ENCODE data around the gene GPR45.

Gene GPR45

DNA sequence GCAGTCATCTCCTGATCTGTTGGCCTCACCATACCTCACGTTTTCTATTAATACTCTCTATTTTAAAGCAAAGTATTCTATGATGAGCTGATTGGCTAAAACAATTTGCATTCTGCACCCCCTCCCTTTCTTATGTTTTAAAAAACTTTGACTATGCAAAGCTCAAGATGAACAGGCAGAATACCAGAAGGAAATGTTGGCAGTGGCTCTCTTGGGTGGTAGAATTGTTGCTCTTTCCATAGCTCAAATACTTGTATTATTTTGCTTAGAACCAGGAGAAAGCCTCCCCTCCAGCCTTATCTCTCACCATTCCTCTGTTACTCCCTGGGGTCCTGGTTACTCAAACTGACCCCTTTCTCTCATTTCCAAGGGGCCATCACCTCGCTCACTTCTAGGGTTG, 14.4 kb downstream of the GPR45 start:
- DNase-seq, result no peak

DNA sequence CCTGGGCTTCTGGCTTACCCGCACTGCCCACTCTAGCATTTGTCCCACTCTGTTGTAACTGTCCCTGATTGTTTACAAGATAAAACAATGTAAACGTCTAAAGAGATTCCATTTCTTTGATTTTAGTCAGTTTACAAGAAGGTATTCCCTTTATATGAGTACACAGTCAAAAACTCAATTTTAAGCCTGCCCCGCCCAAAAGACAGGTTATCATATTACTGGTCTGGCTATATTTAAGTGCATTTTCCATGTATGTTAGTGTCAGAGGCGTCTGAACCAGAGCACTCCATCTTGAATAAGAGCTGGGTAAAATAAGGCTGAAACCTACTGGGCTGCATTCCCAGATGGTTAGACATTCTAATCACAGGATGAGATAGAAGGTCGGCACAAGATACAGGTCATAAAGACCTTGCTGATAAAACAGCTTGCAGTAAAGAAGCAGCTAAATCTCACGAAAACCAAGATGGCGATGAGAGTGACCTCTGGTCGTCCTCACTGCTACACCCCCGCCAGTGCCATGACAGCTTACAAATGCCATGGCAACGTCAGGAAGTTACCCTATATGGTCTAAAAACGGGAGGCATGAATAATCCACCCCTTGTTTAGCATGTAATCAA, 15.0 kb downstream of the GPR45 start:
- DNase-seq, result no peak

- no peak for DNase-seq
These were observed 16.4 kb downstream of the GPR45 start for GRCh38 chr2:105257981-105258380.

DNA sequence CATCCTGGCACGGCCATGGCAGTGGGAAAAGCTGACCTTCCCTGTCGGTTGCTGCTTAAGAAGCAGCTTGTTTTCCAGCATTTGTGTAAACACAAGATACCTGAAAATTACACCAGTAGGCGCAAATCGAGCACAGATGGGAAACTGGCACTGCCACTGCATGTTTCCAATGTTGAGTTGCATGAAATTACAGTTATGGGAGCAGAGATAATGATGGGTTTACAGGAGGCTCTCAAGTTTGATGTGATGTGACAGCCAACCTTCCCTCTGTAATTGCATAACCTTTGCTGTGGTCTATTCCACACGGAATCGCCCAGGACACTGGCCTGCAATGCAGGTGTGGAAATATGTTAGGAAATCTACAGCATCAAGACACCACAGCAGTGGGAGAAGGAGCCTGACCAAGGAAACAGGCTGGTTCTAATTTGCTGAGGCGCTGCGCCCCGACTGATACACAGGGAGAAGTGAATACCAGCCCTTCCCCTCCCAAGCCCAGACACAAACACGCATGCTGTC, 17.4 kb downstream of the GPR45 start:
- no peak for DNase-seq

GRCh38 chr2:105261061-105261460, 19.5 kb downstream of the GPR45 start:
- no peak for DNase-seq

- DNase-seq, result peak; percentile 87 to 95
These were observed 21.1 kb downstream of the GPR45 start for GRCh38 chr2:105262651-105263091.

- no peak for DNase-seq
These were observed 27.9 kb downstream of the GPR45 start for GRCh38 chr2:105269426-105269825.

GRCh38 chr2:105271393-105272045, 30.0 kb downstream of the GPR45 start:
- DNase-seq, result no peak

GRCh38 chr2:105272176-105272575, 30.6 kb downstream of the GPR45 start:
- DNase-seq, result no peak

GRCh38 chr2:105274046-105274445, 32.5 kb downstream of the GPR45 start:
- peak in 1 of 2 experiments; percentile 4 for DNase-seq

GRCh38 chr2:105278654-105279053, 37.1 kb downstream of the GPR45 start:
- DNase-seq, result no peak

- no peak for DNase-seq
These were observed 37.6 kb downstream of the GPR45 start for GRCh38 chr2:105279126-105279525.

DNA sequence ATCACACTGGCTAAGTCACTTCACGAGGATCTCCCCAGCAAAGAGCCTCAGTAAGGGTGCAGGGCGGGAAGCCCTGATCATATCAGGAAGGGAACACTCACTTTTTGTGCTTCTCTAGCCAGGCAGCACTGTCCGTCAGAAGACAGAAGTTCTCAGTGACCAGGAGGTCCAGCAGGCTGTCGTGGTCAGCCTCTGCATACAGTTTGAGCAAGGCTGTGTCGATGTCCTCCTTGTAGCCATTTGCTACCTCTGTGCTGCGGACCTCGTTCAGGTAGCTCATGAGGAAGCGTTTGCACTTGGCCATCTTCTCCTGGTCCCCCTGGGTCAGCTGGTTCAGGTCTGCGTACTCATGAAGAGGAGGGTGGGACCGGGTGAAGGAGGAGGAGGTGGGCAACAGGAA, 38.7 kb downstream of the GPR45 start:
- no peak for DNase-seq

- no peak for DNase-seq
These were observed 42.0 kb downstream of the GPR45 start for GRCh38 chr2:105283532-105283931.

- DNase-seq, result peak; percentile 14 to 26
These were observed 46.1 kb downstream of the GPR45 start for GRCh38 chr2:105287692-105288091.

GRCh38 chr2:105288133-105288532, 46.6 kb downstream of the GPR45 start:
- DNase-seq, result no peak

DNA sequence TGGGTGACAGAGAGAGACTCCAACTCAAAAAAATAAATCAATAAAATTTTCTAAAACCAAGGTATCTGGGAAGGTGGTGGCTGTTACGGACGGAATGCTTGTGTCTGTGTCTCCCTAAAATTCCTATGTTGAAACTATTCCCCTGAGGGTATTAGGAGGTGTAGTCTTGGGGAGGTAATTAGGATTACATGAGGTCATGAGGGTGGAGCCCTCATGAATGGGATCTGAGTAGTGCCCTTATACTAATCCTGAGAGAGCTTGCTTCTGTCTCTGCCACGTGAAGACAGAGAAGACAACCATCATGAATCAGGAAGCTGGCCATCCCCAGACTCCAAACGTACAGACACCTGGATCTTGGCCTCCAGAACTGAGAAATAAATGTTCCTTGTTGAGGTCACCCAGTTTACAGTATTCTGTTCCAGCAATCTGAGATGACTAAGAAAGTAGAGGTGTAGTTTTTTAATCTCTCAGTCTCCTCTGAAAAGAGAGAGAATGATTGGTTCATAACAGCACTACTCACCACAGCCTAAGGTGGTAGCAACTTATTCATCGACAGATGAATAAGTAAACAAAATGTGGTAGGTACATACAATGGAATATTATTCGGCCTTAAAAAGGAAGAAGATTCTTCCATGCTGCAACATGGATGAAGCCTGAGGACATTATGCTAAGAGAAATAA, 49.6 kb downstream of the GPR45 start:
- DNase-seq, result no peak

- DNase-seq, result no peak
These were observed 50.4 kb downstream of the GPR45 start for GRCh38 chr2:105291981-105292380.

Measured in NCI-H524 (cell line).